ENCODE measurements around the gene ACSM3. TPM values are rescaled to one million over a fixed set of nuclear protein-coding genes. Genes with fewer than 3 reads are reported as not detected.
"Not testable (repeated sequence)": the region's sequence is repeated elsewhere in the genome, so short reads cannot be mapped to it uniquely, and the experiment has no call there.

ACSM3 gene
- total RNA-seq, 4 donors from 2014 or later, result 0.20 to 0.49 TPM; not detected in 2

DNA sequence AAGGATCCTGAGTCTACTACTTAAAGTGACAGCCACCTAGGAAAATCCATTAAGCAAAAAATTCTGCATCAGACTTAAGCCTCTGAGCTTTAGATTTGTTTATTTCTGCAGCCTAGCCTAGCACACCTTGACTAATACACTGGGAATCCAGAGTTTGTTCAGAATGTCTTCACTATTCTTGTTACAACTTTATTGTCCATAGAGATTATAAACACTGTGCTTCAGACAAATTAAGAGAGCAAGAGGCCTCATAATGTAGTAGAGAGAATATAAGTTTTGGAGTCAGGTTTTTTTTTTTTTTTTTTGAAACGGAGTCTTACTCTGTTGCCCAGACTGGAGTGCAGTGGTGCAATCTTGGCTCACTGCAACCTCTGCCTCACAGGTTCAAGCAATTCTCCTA is 13.3 kb upstream of the ACSM3 start:
- no peaks in the 10 kb centered on the region for H3K36me3 ChIP-seq
- H3K4me1 ChIP-seq, result no peaks in the 10 kb centered on the region
- no peak overlapping the region for H3K4me3 ChIP-seq
- in situ Hi-C loops (cut with MboI; ENCODE audit: low sequenced_read_pairs in 4 of 4) (no loop called here), intact Hi-C loops (cut with DNase I; ENCODE audit: low total_unique reads) (no loop called here)
- H3K9me3 ChIP-seq, result no peaks in the 10 kb centered on the region
- no peak overlapping the region for H3K27ac ChIP-seq
- H3K27me3 ChIP-seq, result no peaks in the 10 kb centered on the region
- no peak for DNase-seq
- no peak for ATAC-seq
- TF ChIP-seq POLR2A (IDR thresholded peaks at IDR 0.05), result no peak
- TF ChIP-seq, protein P1, sequence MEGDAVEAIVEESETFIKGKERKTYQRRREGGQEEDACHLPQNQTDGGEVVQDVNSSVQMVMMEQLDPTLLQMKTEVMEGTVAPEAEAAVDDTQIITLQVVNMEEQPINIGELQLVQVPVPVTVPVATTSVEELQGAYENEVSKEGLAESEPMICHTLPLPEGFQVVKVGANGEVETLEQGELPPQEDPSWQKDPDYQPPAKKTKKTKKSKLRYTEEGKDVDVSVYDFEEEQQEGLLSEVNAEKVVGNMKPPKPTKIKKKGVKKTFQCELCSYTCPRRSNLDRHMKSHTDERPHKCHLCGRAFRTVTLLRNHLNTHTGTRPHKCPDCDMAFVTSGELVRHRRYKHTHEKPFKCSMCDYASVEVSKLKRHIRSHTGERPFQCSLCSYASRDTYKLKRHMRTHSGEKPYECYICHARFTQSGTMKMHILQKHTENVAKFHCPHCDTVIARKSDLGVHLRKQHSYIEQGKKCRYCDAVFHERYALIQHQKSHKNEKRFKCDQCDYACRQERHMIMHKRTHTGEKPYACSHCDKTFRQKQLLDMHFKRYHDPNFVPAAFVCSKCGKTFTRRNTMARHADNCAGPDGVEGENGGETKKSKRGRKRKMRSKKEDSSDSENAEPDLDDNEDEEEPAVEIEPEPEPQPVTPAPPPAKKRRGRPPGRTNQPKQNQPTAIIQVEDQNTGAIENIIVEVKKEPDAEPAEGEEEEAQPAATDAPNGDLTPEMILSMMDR (IDR thresholded peaks at IDR 0.05 in 4 of 5, conservative IDR thresholded peaks at IDR 0.05 in 1 of 5), result no peak

- TF ChIP-seq, protein P1 (IDR thresholded peaks at IDR 0.05 in 4 of 5, conservative IDR thresholded peaks at IDR 0.05 in 1 of 5), result no peak
- TF ChIP-seq POLR2A (IDR thresholded peaks at IDR 0.05), result no peak
- no peak for DNase-seq
- Histone ChIP-seq H3K27me3 (no peaks in the 10 kb centered on the region), H3K4me3 (no peak overlapping the region), H3K27ac (no peak overlapping the region), H3K4me1 (no peaks in the 10 kb centered on the region), H3K9me3 (no peaks in the 10 kb centered on the region), H3K36me3 (no peaks in the 10 kb centered on the region)
- ATAC-seq, result no peak
- in situ Hi-C loops (cut with MboI; ENCODE audit: low sequenced_read_pairs in 4 of 4) (no loop called here), intact Hi-C loops (cut with DNase I; ENCODE audit: low total_unique reads) (no loop called here)
These were observed 10.1 kb upstream of the ACSM3 start for GRCh38 chr16:20753727-20754126.

DNA sequence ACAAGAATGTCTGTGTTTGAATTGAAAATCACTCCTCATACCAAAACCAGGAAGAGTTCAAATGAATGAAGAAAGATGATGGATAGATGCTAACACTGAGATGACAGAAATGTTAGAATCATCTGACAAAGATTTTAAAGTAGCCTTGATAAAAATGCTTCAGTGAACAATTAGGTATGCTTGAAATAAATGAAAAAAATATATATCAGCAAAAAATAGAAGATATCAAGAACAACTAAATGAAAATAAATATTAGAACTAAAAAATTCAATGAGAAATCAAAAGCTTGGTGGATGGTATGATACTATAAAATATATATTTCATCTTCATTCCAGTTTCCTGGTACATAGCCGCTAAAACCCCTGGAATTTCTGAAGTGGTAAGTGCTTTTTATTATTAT is 8.6 kb upstream of the ACSM3 start:
- in situ Hi-C loops (cut with MboI; ENCODE audit: low sequenced_read_pairs in 4 of 4) (no loop called here), intact Hi-C loops (cut with DNase I; ENCODE audit: low total_unique reads) (no loop called here)
- Histone ChIP-seq H3K36me3 (no peaks in the 10 kb centered on the region), H3K27me3 (no peaks in the 10 kb centered on the region), H3K4me1 (no peaks in the 10 kb centered on the region), H3K9me3 (no peaks in the 10 kb centered on the region), H3K27ac (no peak overlapping the region), H3K4me3 (no peak overlapping the region)
- DNase-seq (no peak), ATAC-seq (no peak)
- TF ChIP-seq, protein P1 (IDR thresholded peaks at IDR 0.05 in 4 of 5, conservative IDR thresholded peaks at IDR 0.05 in 1 of 5), result no peak
- no peak for TF ChIP-seq POLR2A (IDR thresholded peaks at IDR 0.05)

DNA sequence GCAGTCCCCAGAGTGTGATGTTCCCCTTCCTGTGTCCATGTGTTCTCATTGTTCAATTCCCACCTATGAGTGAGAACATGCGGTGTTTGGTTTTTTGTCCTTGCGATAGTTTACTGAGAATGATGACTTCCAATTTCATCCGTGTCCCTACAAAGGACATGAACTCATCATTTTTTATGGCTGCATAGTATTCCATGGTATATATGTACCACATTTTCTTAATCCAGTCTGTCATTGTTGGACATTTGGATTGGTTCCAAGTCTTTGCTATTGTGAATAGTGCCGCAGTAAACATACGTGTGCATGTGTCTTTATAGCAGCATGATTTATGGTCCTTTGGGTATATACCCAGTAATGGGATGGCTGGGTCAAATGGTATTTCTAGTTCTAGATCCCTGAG is 8.0 kb upstream of the ACSM3 start:
- H3K36me3 ChIP-seq; H3K9me3 ChIP-seq; H3K27ac ChIP-seq; H3K4me1 ChIP-seq; in situ Hi-C loops (cut with MboI; ENCODE audit: low sequenced_read_pairs in 4 of 4); H3K4me3 ChIP-seq; ATAC-seq; intact Hi-C loops (cut with DNase I; ENCODE audit: low total_unique reads); H3K27me3 ChIP-seq; DNase-seq: not testable (repeated sequence)

- ATAC-seq, result no peak
These were observed 3.5 kb upstream of the ACSM3 start for GRCh38 chr16:20760346-20760745.

More at GRCh38 chr16:20760346-20760745, 3.5 kb upstream of the ACSM3 start:
- H3K27ac ChIP-seq, result no peak overlapping the region
- no peaks in the 10 kb centered on the region for H3K4me1 ChIP-seq
- no peaks in the 10 kb centered on the region for H3K27me3 ChIP-seq
- H3K36me3 ChIP-seq, result no peaks in the 10 kb centered on the region
- no peaks in the 10 kb centered on the region for H3K9me3 ChIP-seq
- H3K4me3 ChIP-seq, result no peak overlapping the region
- in situ Hi-C loops (cut with MboI; ENCODE audit: low sequenced_read_pairs in 4 of 4) (no loop called here), intact Hi-C loops (cut with DNase I; ENCODE audit: low total_unique reads) (no loop called here)
- TF ChIP-seq POLR2A (IDR thresholded peaks at IDR 0.05), result no peak
- TF ChIP-seq, protein P1 (IDR thresholded peaks at IDR 0.05 in 4 of 5, conservative IDR thresholded peaks at IDR 0.05 in 1 of 5), result no peak
- no peak for DNase-seq
